H1 (cell line): ENCODE data around the gene ORAI3. TPM values are rescaled to one million over a fixed set of nuclear protein-coding genes. Genes with fewer than 3 reads are reported as not detected.

ENCODE experiments used
- BACH1 ChIP-seq: IDR thresholded peaks from 2 replicates; pipeline ENCODE4 v1.6.1; 2012; ENCODE audit warnings: low read length, improper control_type of control experiment
- MAX ChIP-seq: IDR thresholded peaks from 2 replicates; pipeline ENCODE4 v1.6.1; 2012; ENCODE audit warnings: inconsistent platforms
- NANOG ChIP-seq: IDR thresholded peaks from 2 replicates; pipeline ENCODE4 v1.6.1; 2011; ENCODE audit warnings: low read length, low read depth, mild to moderate bottlenecking, inconsistent platforms; ENCODE audit not compliant: insufficient read depth, poor library complexity, severe bottlenecking
- POLR2A ChIP-seq, 2 experiments: IDR thresholded peaks; 1 replicate in 1 of 2; 2 replicates in 1 of 2; pipeline ENCODE4 v1.6.1; 2011; ENCODE audit warnings: low read depth in 2 of 2, low read length in 2 of 2, mild to moderate bottlenecking in 2 of 2; ENCODE audit errors: control extremely low read depth in 1 of 2
- polyA plus RNA-seq, 7 experiments: library from polyadenylated mRNA; depleted of rRNA in 3 of 7; stranded (reverse) in 5 of 7; unstranded in 2 of 7; fragments of >200 nt in 5 of 7; fragments of 200-250 nt in 2 of 7; gene quantifications; 1 replicate in 5 of 7; 2 replicates in 1 of 7; 4 replicates in 1 of 7; pipeline versions ENCODE4 v1.2.1 to v1.2.3, GENCODE V29; 2011 to 2013; ENCODE audit warnings: missing spikeins in 2 of 7, mixed read lengths in 2 of 7
- total RNA-seq: library from RNA; stranded (reverse); fragmentation: NEBNext Ultra II Directional; extraction: Animal tissue kit (Norgen Biotek cat#: 25700); gene quantifications from 2 replicates; pipeline ENCODE4 v1.2.1, GENCODE V29; 2021

ORAI3 gene
- total and polyA plus RNA-seq, 2 of the 8 experiments (the other 6 are each of a cell fraction or from before 2014, with no cell fraction given), result 8.7 to 24.5 TPM

- TF ChIP-seq BACH1 (no peak), MAX (no peak), NANOG (no peak), POLR2A (IDR thresholded peaks at IDR 0.05; ENCODE audit: control extremely low read depth in 1 of 2, low read depth in 2 of 2, low read length in 2 of 2) (no peak)
Measured at GRCh38 chr16:30910427-30911029, 38.3 kb upstream of the ORAI3 start (continued).
